Activated CD4-positive, CD25-positive, alpha-beta regulatory T cell (primary cell): ENCODE results near the gene PIP5K1A.
"Not testable (repeated sequence)": the region's sequence is repeated elsewhere in the genome, so short reads cannot be mapped to it uniquely, and the experiment has no call there.

Source experiments
- DNase-seq, 4 experiments: peaks; one replicate each; lab custom pipeline; 2025; lab: John Stamatoyannopoulos, UW

PIP5K1A gene

GRCh38 chr1:151198254-151199127 lies at the start of gene PIP5K1A:
Gene PIP5K1A, plus strand, starts transcription at chr1:151198552. Its CDS starts 445 bp downstream, at chr1:151198997.
- DNase-seq, result peak; percentile 97 to 98 (median 98)

GRCh38 chr1:151156515-151156819 lies 41.9 kb upstream of the PIP5K1A start, which contains the start of gene TNFAIP8L2:
Gene TNFAIP8L2, plus strand, starts transcription at chr1:151156649. Its CDS starts 2,049 bp downstream, at chr1:151158698.
- peak; percentile 39 to 64 (median 44) for DNase-seq

GRCh38 chr1:151157067-151157531 lies 41.3 kb upstream of the PIP5K1A start:
- DNase-seq, result peak in 2 of 4 experiments; percentile 15 to 29

- no peak for DNase-seq
These were observed 40.0 kb upstream of the PIP5K1A start for GRCh38 chr1:151158326-151158725.

- DNase-seq, result no peak
These were observed 39.6 kb upstream of the PIP5K1A start for GRCh38 chr1:151158751-151159251.

- DNase-seq, result no peak
These were observed 39.0 kb upstream of the PIP5K1A start for GRCh38 chr1:151159373-151159772.

- DNase-seq, result no peak
These were observed 33.5 kb upstream of the PIP5K1A start for GRCh38 chr1:151164732-151165280.

- no peak for DNase-seq
These were observed 33.0 kb upstream of the PIP5K1A start for GRCh38 chr1:151165281-151165737.

GRCh38 chr1:151165738-151166504 lies 32.4 kb upstream of the PIP5K1A start, which contains the start of the genes LYSMD1 and SCNM1:
Gene LYSMD1, minus strand, starts transcription at chr1:151165902. Its CDS starts 644 bp downstream, at chr1:151165258.
Gene SCNM1, plus strand, starts transcription at chr1:151166144. Its CDS starts 9 bp downstream, at chr1:151166153.
- DNase-seq, result peak; percentile 83 to 89 (median 87)

- no peak for DNase-seq
These were observed 31.8 kb upstream of the PIP5K1A start for GRCh38 chr1:151166505-151166956.

- no peak for DNase-seq
These were observed 31.2 kb upstream of the PIP5K1A start for GRCh38 chr1:151167116-151167515.

- DNase-seq, result no peak
These were observed 27.2 kb upstream of the PIP5K1A start for GRCh38 chr1:151171190-151171589.

GRCh38 chr1:151175041-151175741 lies 23.2 kb upstream of the PIP5K1A start:
- DNase-seq, result no peak

GRCh38 chr1:151175863-151176262 lies 22.5 kb upstream of the PIP5K1A start, which contains the start of gene TMOD4:
Gene TMOD4, minus strand, starts transcription at chr1:151175981. Its CDS starts 1,106 bp downstream, at chr1:151174875.
- DNase-seq, result no peak

- DNase-seq, result no peak
These were observed 21.8 kb upstream of the PIP5K1A start for GRCh38 chr1:151176514-151177045.

- DNase-seq, result no peak
These were observed 14.1 kb upstream of the PIP5K1A start for GRCh38 chr1:151184211-151184610.

GRCh38 chr1:151187205-151187604 lies 11.1 kb upstream of the PIP5K1A start:
- DNase-seq, result no peak

GRCh38 chr1:151188667-151189066 lies 9.7 kb upstream of the PIP5K1A start:
- not testable (repeated sequence) for DNase-seq

- DNase-seq, result peak; percentile 55 to 75 (median 69)
These were observed 8.5 kb upstream of the PIP5K1A start, which contains the start of gene VPS72 for GRCh38 chr1:151189637-151190445. Gene VPS72, minus strand, starts transcription at chr1:151190197. Its CDS starts 76 bp downstream, at chr1:151190121.

GRCh38 chr1:151192047-151192446 lies 6.3 kb upstream of the PIP5K1A start:
- no peak for DNase-seq
